HG02943 (cell line): ENCODE data around the gene SLC12A4.
"Not testable (repeated sequence)": the region's sequence is repeated elsewhere in the genome, so short reads cannot be mapped to it uniquely, and the experiment has no call there.

Experiments used
- ATAC-seq: cut with Tn5 transposase; IDR thresholded peaks from one replicate; pipeline ENCODE4 v1.9.1; 2021; ENCODE audit warnings: mild to moderate bottlenecking, low read depth, moderate library complexity; ENCODE audit not compliant: unreplicated experiment

The SLC12A4 gene

DNA sequence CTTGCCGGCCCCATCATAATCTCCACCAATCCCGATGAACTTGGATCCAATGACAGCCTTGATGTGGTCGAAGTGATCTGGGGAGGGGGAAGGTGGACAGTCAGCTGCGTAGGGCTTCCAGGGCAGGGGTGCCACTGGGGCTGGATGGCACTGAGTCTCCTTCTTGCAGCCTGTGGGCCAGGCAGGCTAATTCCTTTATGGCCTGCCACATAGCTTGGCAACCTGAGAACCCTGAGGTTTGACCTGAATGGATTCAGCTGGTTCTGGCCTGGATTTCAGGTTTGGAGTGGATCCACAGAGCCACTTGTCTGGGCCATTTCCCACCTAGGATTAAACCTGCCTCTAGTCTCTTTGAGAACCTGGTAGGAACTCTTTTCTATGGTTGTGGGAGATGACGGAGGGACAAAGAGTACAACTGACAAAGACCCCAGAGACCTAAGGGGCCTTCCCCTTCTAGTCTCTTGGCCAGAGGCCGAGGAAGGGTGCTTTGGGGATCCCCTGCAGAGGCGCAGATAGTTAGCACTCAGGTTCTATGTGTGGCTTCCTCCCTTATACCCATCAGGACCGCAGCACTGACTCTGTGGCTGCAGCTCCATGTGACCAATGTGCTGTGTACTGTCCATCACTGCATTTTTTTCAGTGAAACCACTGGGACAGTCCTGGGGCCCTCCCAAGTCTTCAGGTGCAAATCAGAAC lies 21.0 kb upstream of the SLC12A4 start:
- ATAC-seq, result no peak

- ATAC-seq, result no peak
These were observed 20.2 kb upstream of the SLC12A4 start for GRCh38 chr16:67988675-67989074.

- no peak for ATAC-seq
These were observed 19.2 kb upstream of the SLC12A4 start for GRCh38 chr16:67987460-67988160.

DNA sequence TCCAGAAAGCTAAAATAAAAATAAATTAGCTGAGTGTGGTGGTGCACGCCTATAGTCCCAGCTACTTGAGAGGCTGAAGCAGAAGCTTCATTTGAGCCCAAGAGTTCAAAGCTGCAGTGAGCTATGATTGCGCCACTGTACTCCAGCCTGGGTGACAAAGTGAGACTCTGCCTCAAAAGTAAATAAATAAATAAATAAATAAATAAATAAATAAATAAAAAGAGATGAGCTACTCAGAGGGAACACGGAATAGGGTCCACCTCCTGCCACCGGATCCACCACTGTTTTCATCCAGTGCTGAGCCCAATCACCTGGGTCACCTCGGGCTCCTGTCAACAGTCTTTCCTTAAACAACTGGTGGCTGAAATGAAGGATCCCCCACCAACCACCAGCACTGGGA lies 18.5 kb upstream of the SLC12A4 start:
- no peak for ATAC-seq

GRCh38 chr16:67982011-67982696 lies 13.7 kb upstream of the SLC12A4 start:
- no peak for ATAC-seq

GRCh38 chr16:67979955-67980678 lies 11.7 kb upstream of the SLC12A4 start, which contains the start of gene DPEP3:
Gene DPEP3 (minus strand): TSS chr16:67980499. CDS start chr16:67980380, 119 bp downstream.
- ATAC-seq, result no peak

- no peak for ATAC-seq
These were observed 9.2 kb upstream of the SLC12A4 start for GRCh38 chr16:67977469-67978227.

DNA sequence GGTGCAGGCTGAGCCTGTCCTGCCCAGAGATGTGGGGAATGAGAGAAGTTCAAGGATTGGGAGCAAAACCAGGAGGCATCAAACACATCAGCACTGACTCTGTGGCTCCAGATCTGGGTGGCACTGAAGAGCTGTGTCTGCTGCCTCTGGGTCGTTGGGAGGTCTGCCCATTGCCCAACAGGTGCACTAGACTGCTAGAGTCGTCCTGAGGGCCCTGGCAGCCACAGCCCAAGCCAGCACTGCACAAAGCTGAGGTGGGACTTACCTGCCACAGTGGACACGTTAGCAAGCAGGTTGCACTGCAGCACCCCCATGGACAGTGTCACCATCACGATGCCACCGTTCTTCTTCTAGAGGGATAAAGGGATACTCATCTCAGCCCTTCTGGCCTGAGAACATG lies 8.6 kb upstream of the SLC12A4 start:
- no peak for ATAC-seq

DNA sequence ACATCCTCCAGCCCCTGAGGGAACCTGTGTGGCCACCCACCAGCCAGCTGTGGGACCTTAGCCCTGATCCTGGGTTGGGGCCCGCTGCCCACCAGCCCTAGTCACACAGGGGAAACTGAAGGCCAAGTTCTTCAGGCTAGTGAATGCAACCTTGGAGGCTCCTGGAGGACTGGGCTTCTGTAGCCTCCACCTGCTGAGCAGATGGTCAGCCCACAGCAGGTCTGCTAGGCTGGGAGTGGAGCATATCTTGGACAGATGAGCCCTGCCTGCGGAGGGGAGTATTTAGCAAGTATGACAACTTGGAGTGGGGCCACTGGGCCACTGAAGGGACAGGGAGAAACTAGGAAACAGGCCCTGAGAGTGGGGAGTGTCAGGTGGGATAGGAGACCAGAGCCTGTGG lies 7.8 kb upstream of the SLC12A4 start:
- ATAC-seq, result no peak

DNA sequence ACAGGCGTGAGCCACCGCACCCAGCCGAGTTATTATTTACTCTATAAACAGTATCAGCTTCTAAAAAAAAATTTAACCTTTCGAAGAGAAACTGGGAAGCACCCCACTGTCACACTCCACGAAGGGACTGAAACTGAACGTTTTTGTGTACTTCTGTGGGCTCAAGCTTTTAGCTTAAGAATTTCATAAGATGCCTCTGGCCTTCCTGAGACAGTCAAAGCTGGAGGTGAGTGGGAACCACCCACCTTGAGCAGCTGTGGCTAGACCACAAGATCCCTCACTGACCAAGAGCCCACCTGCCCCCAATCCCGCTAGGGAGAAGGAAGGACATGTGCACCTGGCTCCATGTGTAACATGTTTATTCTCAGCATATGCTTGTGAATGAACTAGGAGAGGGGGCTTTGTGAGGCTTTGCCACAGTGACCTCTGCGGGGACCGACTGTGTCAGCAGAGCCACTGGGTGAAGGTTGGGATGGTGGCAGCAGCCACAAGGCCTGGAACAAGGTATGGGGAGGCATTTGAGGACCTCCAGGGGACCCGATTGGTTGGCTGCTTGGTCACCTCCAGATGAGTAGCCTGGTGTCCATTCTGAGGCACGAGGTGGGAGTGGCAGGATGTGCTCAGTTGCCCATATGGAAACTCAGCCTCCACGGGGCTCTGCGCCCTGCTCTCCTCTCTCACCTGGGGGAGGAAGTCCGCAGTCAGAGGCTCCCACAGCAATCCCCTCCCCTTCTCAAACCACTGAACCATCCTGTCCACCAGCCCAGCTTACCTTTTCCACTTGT lies 7.1 kb upstream of the SLC12A4 start:
- no peak for ATAC-seq

GRCh38 chr16:67972285-67972684 lies 3.8 kb upstream of the SLC12A4 start:
- ATAC-seq, result not testable (repeated sequence)

GRCh38 chr16:67971111-67971510 lies 2.7 kb upstream of the SLC12A4 start:
- no peak for ATAC-seq

- ATAC-seq, result peak; percentile 7
These were observed 1.0 kb upstream of the SLC12A4 start for GRCh38 chr16:67969254-67970039.

DNA sequence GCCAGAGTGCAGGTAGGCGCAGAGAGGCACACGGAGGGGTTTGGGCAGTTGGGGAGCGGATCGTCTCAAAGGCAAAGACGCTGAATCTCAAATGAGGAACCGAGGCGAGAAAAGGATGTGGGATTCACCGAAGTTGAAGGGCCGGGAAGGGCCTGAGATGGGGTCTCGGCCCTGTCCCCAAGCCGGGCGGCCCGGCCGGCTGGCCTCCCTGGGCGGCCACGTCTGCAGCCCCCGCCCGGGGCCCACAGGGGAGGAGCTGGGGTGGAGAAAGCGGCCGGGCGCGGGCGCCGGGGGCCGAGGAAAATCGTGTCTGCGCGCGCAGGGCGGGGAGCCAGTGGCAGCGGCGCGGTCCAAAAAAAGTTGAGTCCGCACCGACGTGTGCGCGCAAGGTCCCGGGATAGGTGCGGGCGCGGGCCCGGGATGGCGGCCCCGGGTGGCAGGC lies 458 bp downstream of the SLC12A4 start:
- ATAC-seq, result peak; percentile 13

DNA sequence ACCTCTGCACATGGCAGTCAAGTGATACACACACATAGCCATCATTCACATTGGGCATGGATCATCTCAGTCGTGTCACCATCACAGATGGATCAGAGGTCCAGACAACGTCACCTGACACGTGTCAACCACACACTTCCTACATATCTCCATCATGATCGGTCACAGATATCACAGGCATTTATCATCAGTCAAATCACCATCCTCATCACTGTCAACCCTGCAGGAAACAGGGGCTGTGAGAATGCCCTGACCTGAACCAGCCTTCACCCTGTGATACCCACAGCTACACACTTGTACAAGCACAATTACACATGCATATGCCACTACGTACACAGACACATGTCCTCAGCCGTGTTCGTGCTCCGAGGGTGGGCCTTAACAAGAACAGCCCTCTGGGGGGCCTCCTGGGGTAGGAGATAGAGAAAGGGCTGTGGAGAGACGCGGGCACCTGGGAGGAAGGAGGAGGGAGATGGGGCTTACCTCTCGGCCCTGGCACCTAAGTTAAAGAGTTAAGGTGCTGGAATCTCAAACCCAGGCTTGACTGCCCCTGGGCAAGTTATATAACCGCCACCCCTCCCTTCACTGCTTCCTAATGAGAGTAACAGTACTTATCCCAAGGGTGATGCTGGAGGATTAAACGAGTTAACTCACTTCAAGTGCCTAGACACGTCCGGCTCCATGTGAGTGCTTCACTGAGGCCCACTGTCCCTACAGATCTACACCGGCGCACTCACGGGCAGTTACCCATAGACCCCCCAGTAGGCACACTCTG lies 1.1 kb downstream of the SLC12A4 start:
- peak; percentile 2 for ATAC-seq

- no peak for ATAC-seq
These were observed 1.8 kb downstream of the SLC12A4 start for GRCh38 chr16:67966549-67967182.
